ENCODE results near the gene ACSL1. TPM values are rescaled to one million over a fixed set of nuclear protein-coding genes. Genes with fewer than 3 reads are reported as not detected.
A peak's percentile ranks its signal among the peaks of the same experiment; 100 is the strongest.

Gene ACSL1
- total and polyA plus RNA-seq, 7 experiments from 2014 or later: 5.7 to 80.1 (median 11.5) TPM

DNA sequence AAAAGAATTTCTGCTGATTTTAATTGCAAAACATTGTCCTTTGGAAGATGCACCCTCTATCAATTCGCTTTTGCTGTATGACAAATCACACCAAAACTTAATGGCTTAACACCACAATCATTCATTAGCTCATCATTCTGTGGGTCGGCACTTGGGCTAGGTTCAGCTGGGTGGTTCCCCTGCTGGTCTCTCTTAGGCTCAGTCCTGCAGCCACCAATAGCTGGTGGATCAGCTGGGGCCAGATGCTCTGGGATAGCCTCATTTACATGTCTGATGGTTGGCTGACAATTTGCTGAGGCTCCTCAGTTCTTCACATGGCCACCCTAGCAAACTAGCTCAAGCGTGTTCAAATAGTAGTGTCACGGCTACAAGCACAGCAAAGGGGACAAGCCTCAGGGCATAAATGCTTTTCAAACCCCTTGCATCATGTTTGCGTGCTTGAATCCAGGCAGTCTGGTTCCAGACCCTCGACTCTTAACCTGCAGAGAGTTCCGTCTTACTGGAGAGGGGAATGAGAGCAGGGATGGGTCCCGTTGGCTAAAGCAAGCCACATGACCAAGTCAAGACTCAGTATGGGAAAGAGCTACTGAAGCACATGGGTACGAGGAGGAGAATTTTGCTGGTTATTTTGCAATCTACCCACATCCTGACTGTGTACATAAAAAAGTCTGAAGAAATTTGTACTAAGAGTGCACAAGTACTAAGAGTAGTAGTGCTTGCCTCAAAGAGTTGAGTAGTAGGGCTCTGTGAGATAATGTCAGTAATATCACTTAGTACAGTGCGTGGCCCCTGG, 7.5 kb upstream of the ACSL1 start:
- intact Hi-C loops (cut with micrococcal nuclease): no loop called here
- CTCF ChIA-PET: no interaction called here

DNA sequence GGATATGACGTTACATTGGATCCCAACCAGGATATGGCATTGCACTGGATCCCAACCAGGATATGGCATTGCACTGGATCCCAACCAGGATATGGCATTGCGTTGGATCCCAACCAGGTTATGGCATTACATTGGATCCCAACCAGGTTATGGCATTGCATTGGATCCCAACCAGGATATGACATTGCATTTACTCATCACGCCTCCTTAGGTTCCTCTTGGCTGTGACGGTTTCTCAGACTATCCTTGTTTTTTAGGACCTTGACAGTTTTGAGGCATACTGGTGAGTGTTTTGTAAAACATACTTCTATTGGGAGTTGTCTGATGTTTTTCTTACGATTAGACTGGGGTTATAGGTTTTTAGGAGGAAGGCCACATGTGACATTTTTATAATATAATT, 5.4 kb upstream of the ACSL1 start:
- H3K27me3 Mint-ChIP-seq: peaks cover 0 to 27% (median 0%) of the 10 kb centered on the region in 5 donors
- H3K4me1 Mint-ChIP-seq: peaks cover 0 to 15% (median 10%) of the 10 kb centered on the region in 7 donors
- H3K36me3 Mint-ChIP-seq: no peaks in the 10 kb centered on the region
- POLR2A ChIA-PET: no interaction called here
- ATAC-seq (no peak), DNase-seq (no peak)
- no peak overlapping the region for H3K27ac Mint-ChIP-seq
- CTCF ChIA-PET: no interaction called here
- H3K4me3 ChIP-seq (ENCODE audit: low read length): no peak overlapping the region
- H3K27me3 ChIP-seq (ENCODE audit: control insufficient read depth in 2 of 2, insufficient read depth in 2 of 2, low read length in 2 of 2): no peaks in the 10 kb centered on the region
- H3K9me3 Mint-ChIP-seq: no peaks in the 10 kb centered on the region
- H3K36me3 ChIP-seq (ENCODE audit: control insufficient read depth in 2 of 3, insufficient read depth in 3 of 3, low read length in 3 of 3): no peaks in the 10 kb centered on the region
- intact Hi-C loops (cut with micrococcal nuclease): no loop called here
- H3K4me1 ChIP-seq (ENCODE audit: control insufficient read depth in 2 of 2, insufficient read depth in 2 of 2, low read length in 2 of 2): peaks cover 0 to 4% of the 10 kb centered on the region in 2 donors
- H3K9me3 ChIP-seq (ENCODE audit: control insufficient read depth in 2 of 3, low read length in 3 of 3): no peaks in the 10 kb centered on the region
- H3K4me3 Mint-ChIP-seq: no peak overlapping the region
- H3K27ac ChIP-seq (ENCODE audit: low read depth, low read length): no peak overlapping the region

More for the DNA sequence above, 7.5 kb upstream of the ACSL1 start:
- H3K4me3 Mint-ChIP-seq: no peak overlapping the region
- no peaks in the 10 kb centered on the region for H3K4me1 ChIP-seq (ENCODE audit: control insufficient read depth in 2 of 2, insufficient read depth in 2 of 2, low read length in 2 of 2)
- H3K4me3 ChIP-seq (ENCODE audit: low read length): no peak overlapping the region
- H3K27ac ChIP-seq (ENCODE audit: low read depth, low read length): no peak overlapping the region
- H3K27me3 ChIP-seq (ENCODE audit: control insufficient read depth in 2 of 2, insufficient read depth in 2 of 2, low read length in 2 of 2): no peaks in the 10 kb centered on the region
- no peak overlapping the region for H3K27ac Mint-ChIP-seq
- peaks cover 0 to 7% (median 0%) of the 10 kb centered on the region in 7 donors for H3K4me1 Mint-ChIP-seq
- H3K36me3 ChIP-seq (ENCODE audit: control insufficient read depth in 2 of 3, insufficient read depth in 3 of 3, low read length in 3 of 3): no peaks in the 10 kb centered on the region
- ATAC-seq (peak; percentile 36), DNase-seq (no peak)
- H3K9me3 Mint-ChIP-seq: no peaks in the 10 kb centered on the region
- H3K36me3 Mint-ChIP-seq: no peaks in the 10 kb centered on the region
- no peaks in the 10 kb centered on the region for H3K9me3 ChIP-seq (ENCODE audit: control insufficient read depth in 2 of 3, low read length in 3 of 3)
- POLR2A ChIA-PET: interaction anchor here (0.7 kb wide), 1 partner anchor 25 kb away, joined by 3 read pairs; no protein-coding TSS in a partner anchor
- peaks cover 0 to 18% (median 0%) of the 10 kb centered on the region in 5 donors for H3K27me3 Mint-ChIP-seq

DNA sequence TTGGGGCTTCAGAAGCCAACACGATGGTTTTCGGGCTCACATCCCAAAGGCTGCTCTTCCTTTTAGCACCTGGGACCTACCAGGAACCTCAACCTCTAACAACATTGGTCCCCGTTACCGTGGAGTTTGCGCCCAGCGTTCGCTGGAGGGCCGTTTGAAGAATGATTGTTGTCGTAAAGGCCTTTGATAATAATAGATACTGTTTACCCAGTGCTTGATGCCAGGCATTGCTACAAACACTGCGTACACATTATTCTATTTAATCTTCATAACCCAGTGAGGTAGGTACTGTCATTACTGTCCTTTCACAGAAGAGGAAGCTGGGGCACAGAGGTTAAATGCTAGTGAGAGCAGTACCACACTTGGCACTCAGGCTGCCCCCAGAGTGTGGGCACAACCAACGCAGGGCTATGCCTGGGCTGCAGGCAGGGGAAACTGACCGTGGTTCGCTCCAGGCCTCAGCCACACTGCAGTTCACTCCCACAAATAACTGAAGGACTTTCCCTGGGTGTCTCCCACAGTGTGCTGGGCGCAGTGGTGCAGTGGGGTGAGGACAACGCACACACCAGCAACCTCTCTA, 1.0 kb upstream of the ACSL1 start:
- intact Hi-C loops (cut with micrococcal nuclease): loop anchor here (1.0 to 10.0 kb wide), 15 partner anchors 64 to 1168 kb away; partner anchors contain the start of genes CASP3 (in 2 of the 2), IRF2 (in 2 of the 2), PRIMPOL (in 2 of the 2) and ANKRD37 (in 1 of the 2)
- Histone ChIP-seq H3K4me1 (ENCODE audit: control insufficient read depth in 2 of 2, insufficient read depth in 2 of 2, low read length in 2 of 2) (peaks cover 4 to 7% of the 10 kb centered on the region in 2 donors), H3K4me3 (ENCODE audit: low read length) (peak overlapping the region; percentile 59), H3K36me3 (ENCODE audit: control insufficient read depth in 2 of 3, insufficient read depth in 3 of 3, low read length in 3 of 3) (no peaks in the 10 kb centered on the region), H3K27ac (ENCODE audit: low read depth, low read length) (no peak overlapping the region), H3K9me3 (ENCODE audit: control insufficient read depth in 2 of 3, low read length in 3 of 3) (no peaks in the 10 kb centered on the region), H3K27me3 (ENCODE audit: control insufficient read depth in 2 of 2, insufficient read depth in 2 of 2, low read length in 2 of 2) (no peaks in the 10 kb centered on the region)
- peak overlapping the region; percentile 87 to 94 (median 90) for H3K4me3 Mint-ChIP-seq
- POLR2A ChIA-PET: interaction anchor here (0.7 to 1.0 kb wide), 2 partner anchors 291 to 347 kb away, joined by 3 read pairs; no protein-coding TSS in a partner anchor
- peaks cover 0 to 27% (median 0%) of the 10 kb centered on the region in 5 donors for H3K27me3 Mint-ChIP-seq
- peak overlapping the region; percentile 77 to 91 (median 86) for H3K27ac Mint-ChIP-seq
- CTCF ChIA-PET: no interaction called here
- H3K36me3 Mint-ChIP-seq: peaks cover 0 to 4% (median 0%) of the 10 kb centered on the region in 5 donors
- ATAC-seq (no peak), DNase-seq (peak in 1 of 9 donors; percentile 36)
- peaks cover 19 to 46% (median 33%) of the 10 kb centered on the region in 7 donors for H3K4me1 Mint-ChIP-seq
- H3K9me3 Mint-ChIP-seq: no peaks in the 10 kb centered on the region

DNA sequence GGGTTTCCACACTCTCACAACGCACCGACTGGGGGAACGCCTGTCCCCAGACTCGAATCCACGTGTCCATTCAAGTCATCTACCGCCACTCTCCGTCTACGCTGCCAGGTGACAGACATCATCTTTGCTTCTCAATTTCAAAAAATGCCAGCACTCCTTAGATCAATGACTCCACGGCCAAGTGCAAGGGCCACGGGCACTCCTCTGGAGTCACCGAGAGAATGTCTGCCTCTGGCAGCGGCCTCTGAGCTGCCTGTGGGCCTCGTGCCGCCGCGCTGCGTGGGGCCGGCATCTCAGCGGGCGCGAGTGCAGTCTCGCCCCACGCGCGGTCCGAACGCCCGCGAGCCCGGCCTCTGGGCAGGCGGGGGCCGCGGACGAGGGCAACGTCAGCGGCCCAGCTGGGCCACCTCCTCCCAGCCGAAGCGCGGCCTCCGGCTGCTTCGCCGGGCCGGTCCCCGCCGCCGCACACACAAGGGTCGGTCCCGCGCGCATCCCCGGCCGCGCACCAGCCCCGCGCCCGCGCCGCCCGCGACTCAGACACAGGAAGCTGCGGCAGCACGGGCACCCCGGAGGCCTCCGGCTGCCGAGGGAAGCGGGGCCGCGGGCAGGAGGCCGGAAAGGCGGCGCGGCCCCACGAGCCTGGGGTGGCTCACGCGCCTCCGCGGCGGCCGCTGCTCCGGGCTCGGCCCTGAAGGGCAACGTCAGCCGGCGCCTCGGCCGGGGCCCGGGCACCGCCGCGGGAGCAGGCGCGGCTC, 450 bp downstream of the ACSL1 start:
- Mint-ChIP-seq H3K9me3 (no peaks in the 10 kb centered on the region), H3K4me1 (peaks cover 23 to 49% (median 33%) of the 10 kb centered on the region in 7 donors), H3K27ac (peak overlapping the region; percentile 65 to 91 (median 81)), H3K4me3 (peak overlapping the region; percentile 84 to 91 (median 89)), H3K36me3 (peaks cover 0 to 4% (median 0%) of the 10 kb centered on the region in 5 donors), H3K27me3 (peaks cover 0 to 20% (median 0%) of the 10 kb centered on the region in 5 donors)
- Histone ChIP-seq H3K27me3 (ENCODE audit: control insufficient read depth in 2 of 2, insufficient read depth in 2 of 2, low read length in 2 of 2) (no peaks in the 10 kb centered on the region), H3K4me1 (ENCODE audit: control insufficient read depth in 2 of 2, insufficient read depth in 2 of 2, low read length in 2 of 2) (peaks cover 4 to 7% of the 10 kb centered on the region in 2 donors), H3K9me3 (ENCODE audit: control insufficient read depth in 2 of 3, low read length in 3 of 3) (no peaks in the 10 kb centered on the region), H3K27ac (ENCODE audit: low read depth, low read length) (peak overlapping the region; percentile 73), H3K36me3 (ENCODE audit: control insufficient read depth in 2 of 3, insufficient read depth in 3 of 3, low read length in 3 of 3) (no peaks in the 10 kb centered on the region), H3K4me3 (ENCODE audit: low read length) (peak overlapping the region; percentile 27)
- ATAC-seq (peak; percentile 47), DNase-seq (peak; percentile 20 to 69 (median 52))
- ChIA-PET CTCF (interaction anchor here (0.7 kb wide), 1 partner anchor 376 kb away, joined by 3 read pairs; no protein-coding TSS in a partner anchor), POLR2A (interaction anchor here (1.0 kb wide), 1 partner anchor 9 kb away, joined by 3 read pairs; no protein-coding TSS in a partner anchor)
- intact Hi-C loops (cut with micrococcal nuclease): loop anchor here (1.0 to 10.0 kb wide), 13 partner anchors 25 to 645 kb away; partner anchors contain the start of genes ANKRD37 (in 2 of the 2), CCDC110 (in 1 of the 2), CENPU (in 1 of the 2) and IRF2 (in 1 of the 2)

DNA sequence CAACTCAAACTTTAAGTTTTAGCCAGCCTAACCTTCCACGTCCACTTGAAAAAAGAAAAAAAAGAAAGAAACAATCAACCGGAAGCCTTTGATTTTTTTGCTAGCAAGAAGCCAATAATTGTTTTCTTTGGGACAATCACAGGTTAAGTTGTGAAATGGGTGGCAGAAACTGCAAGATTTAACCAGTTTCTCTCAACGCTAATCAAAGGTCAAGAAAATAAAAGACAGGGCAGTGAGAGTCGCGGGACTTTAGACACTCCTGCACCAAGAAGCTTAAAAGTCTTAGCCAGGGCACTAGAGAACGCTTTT, 1.0 kb downstream of the ACSL1 start:
- Mint-ChIP-seq H3K27me3 (peaks cover 0 to 16% (median 0%) of the 10 kb centered on the region in 5 donors), H3K4me1 (peaks cover 23 to 53% (median 34%) of the 10 kb centered on the region in 7 donors), H3K36me3 (peaks cover 0 to 4% (median 0%) of the 10 kb centered on the region in 5 donors), H3K4me3 (peak overlapping the region; percentile 84 to 91 (median 89)), H3K27ac (peak overlapping the region in 8 of 9 donors; percentile 65 to 91 (median 83)), H3K9me3 (no peaks in the 10 kb centered on the region)
- ChIA-PET CTCF (interaction anchor here (0.7 kb wide), 1 partner anchor 375 kb away, joined by 3 read pairs; no protein-coding TSS in a partner anchor), POLR2A (interaction anchor here (1.0 kb wide), 1 partner anchor 8 kb away, joined by 3 read pairs; no protein-coding TSS in a partner anchor)
- intact Hi-C loops (cut with micrococcal nuclease): loop anchor here (1.0 to 10.0 kb wide), 14 partner anchors 26 to 646 kb away; partner anchors contain the start of genes ANKRD37 (in 2 of the 2), CCDC110 (in 1 of the 2), CENPU (in 1 of the 2) and IRF2 (in 1 of the 2)
- Histone ChIP-seq H3K4me1 (ENCODE audit: control insufficient read depth in 2 of 2, insufficient read depth in 2 of 2, low read length in 2 of 2) (peaks cover 4 to 7% of the 10 kb centered on the region in 2 donors), H3K27me3 (ENCODE audit: control insufficient read depth in 2 of 2, insufficient read depth in 2 of 2, low read length in 2 of 2) (no peaks in the 10 kb centered on the region), H3K27ac (ENCODE audit: low read depth, low read length) (peak overlapping the region; percentile 37), H3K4me3 (ENCODE audit: low read length) (peak overlapping the region; percentile 27), H3K36me3 (ENCODE audit: control insufficient read depth in 2 of 3, insufficient read depth in 3 of 3, low read length in 3 of 3) (no peaks in the 10 kb centered on the region), H3K9me3 (ENCODE audit: control insufficient read depth in 2 of 3, low read length in 3 of 3) (no peaks in the 10 kb centered on the region)
- ATAC-seq: no peak
- no peak for DNase-seq

Data from naive thymus-derived CD4-positive, alpha-beta T cell (primary cell).